H1 (cell line): ENCODE measurements around the gene TMEM97. TPM values are rescaled to one million over a fixed set of nuclear protein-coding genes. Genes with fewer than 3 reads are reported as not detected.

Source experiments
- ASH2L ChIP-seq: fragments of 200-600, 300-600 bp; sonication (generic); IDR thresholded peaks from one replicate; pipeline ENCODE4 v1.7.1; 2017; ENCODE audit warnings: low read length
- CHD2 ChIP-seq: IDR thresholded peaks from 2 replicates; pipeline ENCODE4 v1.6.1; 2012; ENCODE audit warnings: low read length, improper control_type of control experiment
- JUN ChIP-seq: IDR thresholded peaks from 2 replicates; pipeline ENCODE4 v1.6.1; 2011; ENCODE audit warnings: low read depth, mild to moderate bottlenecking, improper control_type of control experiment, low read length
- KDM1A ChIP-seq: fragments of 200-600, 300-600 bp; sonication (generic); IDR thresholded peaks from 2 replicates; pipeline ENCODE4 v1.7.1; 2016; ENCODE audit warnings: mild to moderate bottlenecking, low read length, borderline replicate concordance
- KDM5A ChIP-seq: fragments of 200-600 bp; IDR thresholded peaks from 2 replicates; pipeline ENCODE4 v1.7.1; 2012; ENCODE audit warnings: mild to moderate bottlenecking, low read length, inconsistent platforms, mixed read lengths
- NANOG ChIP-seq: IDR thresholded peaks from 2 replicates; pipeline ENCODE4 v1.6.1; 2011; ENCODE audit warnings: low read length, low read depth, mild to moderate bottlenecking, inconsistent platforms; ENCODE audit not compliant: insufficient read depth, poor library complexity, severe bottlenecking
- SIRT6 ChIP-seq: IDR thresholded peaks from one replicate; pipeline ENCODE4 v1.7.1; 2012; ENCODE audit warnings: low read length, inconsistent platforms
- SP1 ChIP-seq: IDR thresholded peaks from 2 replicates; pipeline ENCODE4 v1.6.1; 2011; ENCODE audit warnings: low read depth, low read length
- TAF1 ChIP-seq: IDR thresholded peaks from 2 replicates; pipeline ENCODE4 v1.6.1; 2011; ENCODE audit warnings: mild to moderate bottlenecking, low read depth, low read length
- TEAD4 ChIP-seq: IDR thresholded peaks from 2 replicates; pipeline ENCODE4 v1.6.1; 2012; ENCODE audit warnings: low read depth, low read length, inconsistent platforms, mixed read lengths
- polyA plus RNA-seq, 7 experiments: library from polyadenylated mRNA; depleted of rRNA in 3 of 7; stranded (reverse) in 5 of 7; unstranded in 2 of 7; fragments of >200 nt in 5 of 7; fragments of 200-250 nt in 2 of 7; gene quantifications; 1 replicate in 5 of 7; 2 replicates in 1 of 7; 4 replicates in 1 of 7; pipeline versions ENCODE4 v1.2.1 to v1.2.3, GENCODE V29; 2011 to 2013; ENCODE audit warnings: missing spikeins in 2 of 7, mixed read lengths in 2 of 7
- total RNA-seq: library from RNA; stranded (reverse); fragmentation: NEBNext Ultra II Directional; extraction: Animal tissue kit (Norgen Biotek cat#: 25700); gene quantifications from 2 replicates; pipeline ENCODE4 v1.2.1, GENCODE V29; 2021
- TF ChIP-seq, protein P1 (sequence below): fragments of 300-600 bp; sonication (generic); IDR thresholded peaks from 2 replicates; pipeline ENCODE4 v1.7.1; 2012; ENCODE audit warnings: low read length, moderate library complexity, mild to moderate bottlenecking, inconsistent platforms; ENCODE audit not compliant: insufficient replicate concordance
- TF ChIP-seq, protein P2 (sequence below): IDR thresholded peaks from 2 replicates; pipeline ENCODE4 v1.6.1; 2011; ENCODE audit warnings: low read depth, mild to moderate bottlenecking, low read length; ENCODE audit not compliant: insufficient read depth

The TMEM97 gene
- total and polyA plus RNA-seq, 2 of the 8 experiments (the other 6 are each of a cell fraction or from before 2014, with no cell fraction given), result 126 to 130 TPM

DNA sequence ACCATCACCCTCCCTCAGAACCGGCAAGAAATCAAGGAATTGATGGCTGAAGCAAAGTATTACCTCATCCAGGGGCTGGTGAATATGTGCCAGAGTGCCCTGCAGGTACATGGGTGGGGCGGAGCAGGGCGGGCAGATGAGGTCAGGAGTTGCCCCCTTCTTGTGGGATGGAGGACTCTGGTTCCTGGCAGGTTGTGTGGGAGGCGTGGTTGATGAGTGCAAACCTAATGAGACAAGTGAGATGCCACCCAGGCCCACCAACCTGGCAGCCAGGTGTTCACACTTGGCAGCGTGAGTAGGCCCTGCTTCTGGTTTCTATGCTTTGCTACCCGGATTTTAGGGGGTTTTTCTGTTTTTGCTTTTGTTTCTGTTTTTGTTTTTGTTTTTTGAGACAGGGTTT is 21.4 kb downstream of the TMEM97 start (continued):
- TF ChIP-seq, protein P1, sequence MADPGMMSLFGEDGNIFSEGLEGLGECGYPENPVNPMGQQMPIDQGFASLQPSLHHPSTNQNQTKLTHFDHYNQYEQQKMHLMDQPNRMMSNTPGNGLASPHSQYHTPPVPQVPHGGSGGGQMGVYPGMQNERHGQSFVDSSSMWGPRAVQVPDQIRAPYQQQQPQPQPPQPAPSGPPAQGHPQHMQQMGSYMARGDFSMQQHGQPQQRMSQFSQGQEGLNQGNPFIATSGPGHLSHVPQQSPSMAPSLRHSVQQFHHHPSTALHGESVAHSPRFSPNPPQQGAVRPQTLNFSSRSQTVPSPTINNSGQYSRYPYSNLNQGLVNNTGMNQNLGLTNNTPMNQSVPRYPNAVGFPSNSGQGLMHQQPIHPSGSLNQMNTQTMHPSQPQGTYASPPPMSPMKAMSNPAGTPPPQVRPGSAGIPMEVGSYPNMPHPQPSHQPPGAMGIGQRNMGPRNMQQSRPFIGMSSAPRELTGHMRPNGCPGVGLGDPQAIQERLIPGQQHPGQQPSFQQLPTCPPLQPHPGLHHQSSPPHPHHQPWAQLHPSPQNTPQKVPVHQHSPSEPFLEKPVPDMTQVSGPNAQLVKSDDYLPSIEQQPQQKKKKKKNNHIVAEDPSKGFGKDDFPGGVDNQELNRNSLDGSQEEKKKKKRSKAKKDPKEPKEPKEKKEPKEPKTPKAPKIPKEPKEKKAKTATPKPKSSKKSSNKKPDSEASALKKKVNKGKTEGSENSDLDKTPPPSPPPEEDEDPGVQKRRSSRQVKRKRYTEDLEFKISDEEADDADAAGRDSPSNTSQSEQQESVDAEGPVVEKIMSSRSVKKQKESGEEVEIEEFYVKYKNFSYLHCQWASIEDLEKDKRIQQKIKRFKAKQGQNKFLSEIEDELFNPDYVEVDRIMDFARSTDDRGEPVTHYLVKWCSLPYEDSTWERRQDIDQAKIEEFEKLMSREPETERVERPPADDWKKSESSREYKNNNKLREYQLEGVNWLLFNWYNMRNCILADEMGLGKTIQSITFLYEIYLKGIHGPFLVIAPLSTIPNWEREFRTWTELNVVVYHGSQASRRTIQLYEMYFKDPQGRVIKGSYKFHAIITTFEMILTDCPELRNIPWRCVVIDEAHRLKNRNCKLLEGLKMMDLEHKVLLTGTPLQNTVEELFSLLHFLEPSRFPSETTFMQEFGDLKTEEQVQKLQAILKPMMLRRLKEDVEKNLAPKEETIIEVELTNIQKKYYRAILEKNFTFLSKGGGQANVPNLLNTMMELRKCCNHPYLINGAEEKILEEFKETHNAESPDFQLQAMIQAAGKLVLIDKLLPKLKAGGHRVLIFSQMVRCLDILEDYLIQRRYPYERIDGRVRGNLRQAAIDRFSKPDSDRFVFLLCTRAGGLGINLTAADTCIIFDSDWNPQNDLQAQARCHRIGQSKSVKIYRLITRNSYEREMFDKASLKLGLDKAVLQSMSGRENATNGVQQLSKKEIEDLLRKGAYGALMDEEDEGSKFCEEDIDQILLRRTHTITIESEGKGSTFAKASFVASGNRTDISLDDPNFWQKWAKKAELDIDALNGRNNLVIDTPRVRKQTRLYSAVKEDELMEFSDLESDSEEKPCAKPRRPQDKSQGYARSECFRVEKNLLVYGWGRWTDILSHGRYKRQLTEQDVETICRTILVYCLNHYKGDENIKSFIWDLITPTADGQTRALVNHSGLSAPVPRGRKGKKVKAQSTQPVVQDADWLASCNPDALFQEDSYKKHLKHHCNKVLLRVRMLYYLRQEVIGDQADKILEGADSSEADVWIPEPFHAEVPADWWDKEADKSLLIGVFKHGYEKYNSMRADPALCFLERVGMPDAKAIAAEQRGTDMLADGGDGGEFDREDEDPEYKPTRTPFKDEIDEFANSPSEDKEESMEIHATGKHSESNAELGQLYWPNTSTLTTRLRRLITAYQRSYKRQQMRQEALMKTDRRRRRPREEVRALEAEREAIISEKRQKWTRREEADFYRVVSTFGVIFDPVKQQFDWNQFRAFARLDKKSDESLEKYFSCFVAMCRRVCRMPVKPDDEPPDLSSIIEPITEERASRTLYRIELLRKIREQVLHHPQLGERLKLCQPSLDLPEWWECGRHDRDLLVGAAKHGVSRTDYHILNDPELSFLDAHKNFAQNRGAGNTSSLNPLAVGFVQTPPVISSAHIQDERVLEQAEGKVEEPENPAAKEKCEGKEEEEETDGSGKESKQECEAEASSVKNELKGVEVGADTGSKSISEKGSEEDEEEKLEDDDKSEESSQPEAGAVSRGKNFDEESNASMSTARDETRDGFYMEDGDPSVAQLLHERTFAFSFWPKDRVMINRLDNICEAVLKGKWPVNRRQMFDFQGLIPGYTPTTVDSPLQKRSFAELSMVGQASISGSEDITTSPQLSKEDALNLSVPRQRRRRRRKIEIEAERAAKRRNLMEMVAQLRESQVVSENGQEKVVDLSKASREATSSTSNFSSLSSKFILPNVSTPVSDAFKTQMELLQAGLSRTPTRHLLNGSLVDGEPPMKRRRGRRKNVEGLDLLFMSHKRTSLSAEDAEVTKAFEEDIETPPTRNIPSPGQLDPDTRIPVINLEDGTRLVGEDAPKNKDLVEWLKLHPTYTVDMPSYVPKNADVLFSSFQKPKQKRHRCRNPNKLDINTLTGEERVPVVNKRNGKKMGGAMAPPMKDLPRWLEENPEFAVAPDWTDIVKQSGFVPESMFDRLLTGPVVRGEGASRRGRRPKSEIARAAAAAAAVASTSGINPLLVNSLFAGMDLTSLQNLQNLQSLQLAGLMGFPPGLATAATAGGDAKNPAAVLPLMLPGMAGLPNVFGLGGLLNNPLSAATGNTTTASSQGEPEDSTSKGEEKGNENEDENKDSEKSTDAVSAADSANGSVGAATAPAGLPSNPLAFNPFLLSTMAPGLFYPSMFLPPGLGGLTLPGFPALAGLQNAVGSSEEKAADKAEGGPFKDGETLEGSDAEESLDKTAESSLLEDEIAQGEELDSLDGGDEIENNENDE, result no peak
- TF ChIP-seq SP1, result no peak
- no peak for TF ChIP-seq KDM1A
- TF ChIP-seq TAF1, result no peak
- TF ChIP-seq JUN, result no peak
- no peak for TF ChIP-seq SIRT6
- TF ChIP-seq NANOG, result no peak
- TF ChIP-seq, protein P2, sequence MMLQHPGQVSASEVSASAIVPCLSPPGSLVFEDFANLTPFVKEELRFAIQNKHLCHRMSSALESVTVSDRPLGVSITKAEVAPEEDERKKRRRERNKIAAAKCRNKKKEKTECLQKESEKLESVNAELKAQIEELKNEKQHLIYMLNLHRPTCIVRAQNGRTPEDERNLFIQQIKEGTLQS, result no peak
- TF ChIP-seq ASH2L, result no peak
- TF ChIP-seq CHD2, result no peak
- TF ChIP-seq TEAD4, result no peak
- no peak for TF ChIP-seq KDM5A
